NCI-H345 (cell line): ENCODE data around the gene HOXB6.

ENCODE experiments used
- DNase-seq: peaks from one replicate; lab custom pipeline; 2025; lab: John Stamatoyannopoulos, UW

HOXB6 gene

DNA sequence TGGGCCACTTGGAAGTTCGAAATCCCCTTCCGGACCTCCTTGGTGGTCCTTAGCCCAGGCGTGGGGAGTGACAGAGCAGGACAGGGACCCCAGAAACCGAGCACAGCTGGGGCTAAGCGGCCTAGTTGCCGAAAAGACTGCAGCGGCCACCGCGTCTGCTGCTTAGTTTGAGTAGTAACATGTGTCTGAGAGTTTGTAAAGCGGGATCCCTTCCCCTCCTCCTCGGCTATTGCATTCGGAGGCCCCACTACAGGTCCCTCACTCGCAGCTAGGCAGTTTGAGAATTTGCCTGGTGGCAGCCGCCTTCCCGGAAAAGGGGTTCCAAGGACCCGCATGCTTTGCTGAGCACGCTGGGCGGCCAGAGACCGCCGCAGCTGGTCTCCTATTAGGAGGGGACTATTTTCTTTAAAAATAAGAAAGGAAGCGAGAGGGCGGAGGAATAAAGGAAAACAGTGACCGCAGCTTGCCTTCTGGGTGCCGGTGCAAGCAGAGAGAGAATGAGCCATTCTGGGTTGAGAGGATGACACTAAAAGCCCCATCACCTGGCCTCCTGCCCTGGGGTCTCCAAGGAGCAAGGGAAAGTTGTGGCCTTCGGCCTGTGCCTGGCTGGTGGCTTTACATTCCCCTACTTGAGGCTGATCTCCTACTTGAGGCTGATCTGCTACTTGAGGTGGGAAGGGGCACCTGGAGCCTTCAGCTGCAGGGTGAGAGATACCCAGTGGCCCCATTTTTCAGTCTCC is 10.1 kb downstream of the HOXB6 start:
- no peak for DNase-seq

DNA sequence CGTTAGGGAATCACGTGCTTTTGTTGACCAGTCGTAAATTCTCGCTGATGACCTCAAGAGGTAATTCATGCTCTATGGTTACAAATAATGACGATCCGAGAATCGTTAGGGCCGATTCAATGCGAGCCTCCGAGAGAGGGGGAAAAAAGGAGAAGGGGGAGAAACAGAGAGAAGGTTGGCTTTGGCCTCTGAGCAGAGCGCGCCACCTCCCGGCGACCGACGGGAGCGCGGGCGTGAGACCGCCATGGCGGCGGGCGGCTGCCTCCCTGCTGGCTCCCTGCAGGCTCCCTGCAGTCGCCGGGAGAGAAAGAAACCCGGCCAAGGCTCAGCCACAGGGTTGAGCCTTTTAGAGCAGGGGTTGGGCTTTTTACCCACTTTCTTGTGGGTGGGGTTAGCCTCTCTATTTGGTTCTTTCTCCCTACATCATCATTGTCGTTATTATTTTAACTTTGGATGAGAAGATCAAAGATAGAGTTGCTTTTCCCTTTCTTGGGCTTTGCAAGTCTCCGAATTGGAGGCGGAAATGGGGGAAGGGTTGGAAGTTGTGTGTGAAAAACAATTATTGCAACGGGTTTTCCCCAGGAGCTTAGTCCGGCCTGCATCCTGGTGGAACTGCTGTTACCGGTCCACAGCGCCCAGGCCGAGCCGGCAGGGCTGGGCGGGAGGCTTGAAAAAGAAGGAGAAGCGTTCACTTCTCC is 10.8 kb downstream of the HOXB6 start:
- peak; percentile 98 for DNase-seq

DNA sequence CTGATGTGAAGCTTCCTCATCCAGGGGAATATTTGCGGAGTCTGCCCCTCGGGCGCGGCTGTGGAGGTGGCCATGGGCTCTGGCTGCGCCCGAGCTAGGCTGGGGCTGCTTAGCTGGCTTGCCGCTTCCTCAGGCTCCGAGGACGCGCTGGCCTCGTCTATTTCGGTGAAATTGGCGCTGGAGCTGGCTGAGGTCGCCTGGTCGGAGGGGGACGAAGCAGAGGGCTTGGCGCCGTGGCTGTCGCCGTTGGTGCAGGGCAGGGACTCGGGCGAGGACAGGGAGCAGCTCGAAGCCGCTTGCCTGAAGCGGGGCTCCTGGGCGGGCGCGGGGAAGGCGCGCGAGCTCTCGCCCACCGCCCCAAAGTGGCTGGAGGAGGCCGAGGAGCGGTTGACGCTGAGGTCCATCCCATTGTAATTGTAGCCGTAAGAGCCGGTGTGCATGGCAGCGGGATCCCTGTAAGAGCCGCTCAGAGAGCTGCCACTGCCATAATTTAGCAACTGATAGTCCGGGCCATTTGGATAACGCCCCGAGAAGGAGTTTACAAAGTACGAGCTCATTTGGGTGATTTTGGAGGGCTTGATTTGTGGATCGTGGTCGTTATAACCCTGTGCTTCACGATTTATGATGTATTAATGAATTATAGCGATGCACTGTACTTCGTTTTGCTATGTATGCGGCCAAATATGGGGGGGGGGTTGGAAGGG is 11.5 kb downstream of the HOXB6 start, which contains the start of gene HOXB5:
Gene HOXB5 (minus strand): TSS at position 654 of the 704 bp plus-strand sequence. CDS start 97 bp downstream, at position 557.
- DNase-seq: peak; percentile 80

DNA sequence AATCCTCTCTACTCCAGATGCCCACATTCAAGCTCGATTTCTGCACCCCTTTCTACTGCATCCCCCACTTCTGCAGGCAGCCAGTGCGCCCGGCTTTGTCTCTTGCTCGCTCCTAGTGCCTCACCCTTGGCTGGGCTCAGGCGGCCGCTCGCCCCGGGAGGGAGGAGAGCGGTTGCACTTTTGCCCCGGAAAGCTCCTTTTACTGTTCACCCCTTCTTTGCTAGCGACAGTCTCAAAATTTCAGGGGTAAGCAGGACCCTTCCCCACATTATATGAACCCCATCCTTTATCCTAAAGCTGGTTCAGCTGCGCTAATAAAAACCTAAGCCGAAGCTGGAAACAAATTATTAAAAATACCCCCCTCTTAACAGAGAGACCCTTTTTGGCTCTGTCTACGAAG is 12.2 kb downstream of the HOXB6 start:
- DNase-seq: peak; percentile 40

DNA sequence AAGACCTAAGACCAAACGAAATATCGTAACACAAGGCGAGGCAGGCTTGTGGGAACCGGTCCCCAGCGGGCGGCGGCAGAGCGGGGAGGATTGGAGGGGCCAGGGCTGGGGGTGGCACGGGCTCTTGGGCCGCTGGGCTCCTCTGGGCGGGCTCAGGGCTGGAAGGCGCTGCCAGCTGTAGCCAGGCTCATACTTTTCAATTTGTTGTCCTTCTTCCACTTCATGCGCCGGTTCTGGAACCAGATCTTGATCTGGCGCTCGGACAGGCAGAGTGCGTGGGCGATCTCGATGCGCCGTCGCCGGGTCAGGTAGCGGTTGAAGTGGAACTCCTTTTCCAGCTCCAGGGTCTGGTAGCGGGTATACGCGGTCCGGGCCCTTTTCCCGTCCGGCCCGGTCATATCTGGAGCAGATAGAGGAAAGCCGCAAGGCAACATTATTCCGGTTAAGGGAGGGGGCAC is 12.7 kb downstream of the HOXB6 start:
- DNase-seq: peak; percentile 40

DNA sequence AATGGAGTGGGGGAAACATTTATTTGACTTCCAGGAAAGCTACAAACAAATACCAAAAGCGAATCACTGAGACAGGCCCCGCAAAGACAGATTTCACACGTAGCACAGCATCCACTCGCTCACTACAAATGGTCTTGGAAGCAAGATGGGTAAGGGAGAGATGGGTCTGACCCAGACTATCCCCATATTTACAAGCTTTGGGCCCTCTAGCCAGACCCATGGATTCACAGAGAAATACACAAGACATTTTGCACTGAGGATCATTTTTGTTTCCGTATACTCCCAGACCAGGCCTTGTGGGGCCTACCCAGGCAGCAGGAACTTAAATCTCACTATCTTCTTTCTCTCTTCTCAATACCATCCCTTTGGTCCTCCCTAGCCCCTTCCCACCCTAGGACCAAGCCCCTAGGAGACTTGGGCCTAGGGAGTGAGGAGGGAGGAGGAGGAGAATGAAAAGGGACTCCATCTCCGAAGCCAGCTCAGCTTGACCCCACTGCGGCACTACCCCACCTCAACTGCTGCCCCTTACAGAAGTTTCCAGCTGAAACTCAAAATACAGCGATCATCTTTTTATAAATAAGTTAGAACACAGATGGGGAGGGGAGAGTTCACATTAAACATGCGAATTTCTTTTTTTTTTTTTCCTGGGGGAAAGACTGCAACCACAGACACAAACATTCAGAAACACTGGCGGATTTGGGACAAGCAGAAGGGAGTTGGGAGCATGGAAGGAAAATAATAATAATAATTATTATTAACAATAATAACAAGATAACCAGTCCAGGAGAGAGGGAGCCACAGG is 13.3 kb downstream of the HOXB6 start:
- DNase-seq: peak; percentile 37

DNA sequence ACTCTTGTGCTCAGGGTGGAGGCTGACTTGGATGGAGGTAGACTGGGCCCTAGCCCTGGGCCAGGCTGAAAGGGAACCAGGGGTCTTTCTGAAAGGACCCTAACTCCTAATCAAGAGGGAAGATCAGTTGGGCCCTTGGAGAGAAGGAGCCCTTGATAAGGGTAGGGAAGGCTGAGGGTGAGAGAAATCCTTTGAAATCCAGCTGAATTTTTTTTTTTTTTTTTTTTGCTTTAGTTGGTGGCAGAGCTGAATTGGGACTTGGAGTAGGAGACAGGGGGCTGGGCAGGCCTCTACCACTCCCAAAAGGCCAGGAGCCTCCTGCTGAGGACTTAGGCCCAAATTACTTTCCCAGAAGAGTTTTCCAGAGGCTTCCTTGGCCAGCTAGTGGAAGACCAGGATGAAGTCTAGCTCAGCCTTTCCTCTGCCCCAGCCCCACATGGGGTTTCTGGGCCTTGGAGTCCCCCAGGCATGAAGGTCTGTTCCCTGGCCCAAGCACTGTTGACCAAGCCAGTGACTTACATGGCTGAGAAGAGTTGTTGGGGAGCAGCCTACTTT is 14.1 kb downstream of the HOXB6 start:
- DNase-seq: peak; percentile 42

DNA sequence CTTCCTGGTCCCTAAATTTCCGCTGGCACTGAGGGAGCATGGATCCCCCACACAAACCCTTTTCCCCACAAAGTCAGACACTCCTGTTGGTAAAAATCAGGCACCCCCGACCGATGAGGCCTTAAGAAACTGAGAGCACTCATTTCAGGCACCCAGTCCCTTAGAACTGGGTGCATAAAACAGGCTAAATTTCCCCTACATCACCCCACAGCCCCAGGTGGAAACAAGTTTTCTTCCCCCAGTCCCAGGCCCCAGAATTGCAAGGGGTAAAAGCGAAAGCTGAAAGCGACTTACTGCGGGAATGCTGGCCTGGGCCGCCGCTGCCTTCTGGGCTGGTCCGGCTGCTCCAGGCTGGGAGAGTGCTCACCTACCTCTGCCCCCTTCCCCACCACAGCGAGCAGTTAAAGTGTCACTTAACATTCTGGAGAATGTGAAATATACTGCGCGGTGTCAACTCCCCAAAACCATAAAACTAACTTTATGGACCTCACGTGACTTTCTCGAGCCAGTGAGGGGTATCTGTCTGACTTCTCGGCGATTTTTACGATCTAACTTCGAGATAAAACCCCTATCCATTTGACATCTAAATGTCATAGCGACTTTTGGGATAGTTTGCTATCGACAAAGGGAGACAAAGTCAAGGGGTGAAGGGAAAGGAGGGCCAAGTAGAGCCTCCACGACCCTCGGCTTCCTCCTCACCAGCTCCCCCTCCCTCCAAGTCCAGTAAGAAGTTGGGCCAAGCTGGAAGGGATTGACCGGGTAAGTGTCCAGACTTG is 14.8 kb downstream of the HOXB6 start, which contains the start of gene HOXB3:
Gene HOXB3 (minus strand): TSS at position 411 of the 776 bp plus-strand sequence. CDS start 37,767 bp downstream, outside the sequence.
- peak; percentile 60 for DNase-seq

DNA sequence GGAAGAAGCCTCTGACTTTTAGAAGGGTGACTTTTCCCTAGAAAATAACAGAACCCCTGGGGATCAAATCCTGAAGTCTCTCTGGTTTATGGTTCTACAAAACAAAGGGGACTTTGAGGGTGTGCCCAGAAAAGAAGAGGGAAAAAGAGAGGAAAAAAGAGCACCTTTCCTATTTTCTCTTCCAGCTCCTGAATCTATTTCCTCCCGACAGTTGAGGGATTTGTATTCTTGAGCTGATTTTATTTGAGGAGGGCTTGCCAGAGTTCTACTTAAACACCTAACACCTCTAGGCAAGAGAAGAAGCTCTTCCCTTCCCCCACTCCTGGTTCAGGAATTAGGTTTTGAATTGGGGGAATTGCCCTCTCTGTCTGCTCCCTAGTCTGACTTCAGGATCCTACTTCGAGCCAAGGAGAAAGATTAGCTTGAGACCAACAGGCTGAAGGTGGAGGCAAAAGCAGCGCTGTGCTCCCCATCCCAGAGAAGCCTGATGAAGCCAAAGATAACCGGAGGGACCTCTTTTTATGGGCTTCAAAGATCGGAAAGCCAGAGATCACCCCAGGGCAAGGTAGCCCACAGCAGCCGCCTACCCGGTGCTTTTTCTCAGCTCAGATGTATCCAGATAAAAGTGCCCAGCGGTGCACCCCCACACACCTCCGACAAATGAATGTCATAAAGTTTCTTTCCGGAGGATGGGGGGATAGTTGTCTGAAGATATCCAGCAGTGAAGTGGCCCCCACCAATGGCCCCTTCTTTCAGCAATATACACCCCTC is 15.5 kb downstream of the HOXB6 start:
- peak; percentile 53 for DNase-seq

DNA sequence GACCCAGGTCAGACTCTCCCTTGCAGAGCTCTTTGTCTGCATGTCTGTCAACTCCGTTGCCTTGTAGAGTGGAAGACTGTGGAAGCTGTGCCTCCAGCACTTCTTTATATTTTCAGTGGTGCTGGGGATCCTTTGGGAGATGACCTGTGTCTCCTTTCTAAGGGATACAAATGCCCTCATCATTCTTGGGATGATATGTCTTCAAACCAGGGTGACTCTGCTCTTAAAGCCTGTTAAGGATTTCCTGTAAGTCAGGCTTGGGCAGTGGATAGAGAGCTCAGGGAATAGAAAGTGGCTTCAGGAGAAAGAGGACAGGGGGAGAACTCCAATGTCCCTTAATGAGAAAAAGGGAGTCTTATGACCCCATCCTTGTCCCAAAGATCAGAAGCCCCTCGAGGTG is 16.3 kb downstream of the HOXB6 start:
- peak; percentile 53 for DNase-seq

DNA sequence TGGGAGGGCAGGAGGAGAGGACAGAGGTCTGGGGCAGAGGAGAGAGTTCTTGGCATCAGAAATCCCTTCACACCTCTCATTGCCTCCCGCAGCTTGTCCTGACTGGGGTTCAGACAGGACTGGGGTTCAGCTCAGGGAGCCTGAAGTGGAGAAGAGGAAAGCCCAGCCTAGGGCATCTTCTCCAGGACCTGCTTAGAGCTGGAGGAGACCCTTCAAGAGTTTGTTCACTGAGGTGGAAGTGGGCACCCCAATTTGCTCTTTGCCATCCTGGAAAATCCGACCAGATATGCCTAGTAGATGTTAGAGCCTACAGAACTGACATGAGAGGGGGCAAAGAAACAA is 16.7 kb downstream of the HOXB6 start:
- no peak for DNase-seq

DNA sequence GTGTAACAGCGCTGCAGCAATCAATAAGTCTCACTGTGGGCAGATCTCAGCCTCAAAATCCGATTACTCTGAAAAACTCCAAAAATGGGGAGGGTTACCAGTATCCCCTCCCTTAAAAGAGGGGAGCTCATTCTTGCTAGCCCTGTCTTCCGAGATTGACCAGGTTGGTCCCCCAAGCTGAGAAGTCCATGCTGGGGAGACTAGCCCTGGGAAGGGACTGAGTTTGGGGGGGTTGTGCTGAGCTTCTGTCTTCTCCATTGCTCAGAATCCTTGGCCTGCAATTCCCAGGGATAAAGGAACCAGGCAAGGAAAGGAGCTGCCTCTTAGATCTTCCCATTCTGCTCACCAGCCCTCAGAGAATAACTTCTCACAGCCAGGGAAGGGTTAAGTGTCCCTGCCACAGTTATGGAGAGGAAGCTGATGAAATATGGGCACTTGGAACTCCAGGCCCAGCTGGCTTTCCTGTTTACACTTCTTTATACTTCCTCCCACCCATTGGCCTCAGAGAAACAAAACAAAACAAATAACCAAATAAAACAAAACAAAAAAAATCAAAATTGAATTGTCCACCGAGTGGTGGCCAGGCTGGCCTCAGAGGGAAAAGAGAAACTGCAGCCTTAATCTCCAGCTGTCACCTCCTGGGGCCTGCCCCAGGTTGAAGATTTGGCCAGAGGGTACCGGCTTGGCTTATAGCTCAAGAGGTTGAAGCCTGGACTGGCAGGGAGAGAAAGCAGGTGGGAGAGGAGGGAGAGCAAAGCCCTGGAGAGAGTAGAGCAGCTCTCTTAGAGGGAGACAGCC is 17.3 kb downstream of the HOXB6 start:
- DNase-seq: peak; percentile 94

DNA sequence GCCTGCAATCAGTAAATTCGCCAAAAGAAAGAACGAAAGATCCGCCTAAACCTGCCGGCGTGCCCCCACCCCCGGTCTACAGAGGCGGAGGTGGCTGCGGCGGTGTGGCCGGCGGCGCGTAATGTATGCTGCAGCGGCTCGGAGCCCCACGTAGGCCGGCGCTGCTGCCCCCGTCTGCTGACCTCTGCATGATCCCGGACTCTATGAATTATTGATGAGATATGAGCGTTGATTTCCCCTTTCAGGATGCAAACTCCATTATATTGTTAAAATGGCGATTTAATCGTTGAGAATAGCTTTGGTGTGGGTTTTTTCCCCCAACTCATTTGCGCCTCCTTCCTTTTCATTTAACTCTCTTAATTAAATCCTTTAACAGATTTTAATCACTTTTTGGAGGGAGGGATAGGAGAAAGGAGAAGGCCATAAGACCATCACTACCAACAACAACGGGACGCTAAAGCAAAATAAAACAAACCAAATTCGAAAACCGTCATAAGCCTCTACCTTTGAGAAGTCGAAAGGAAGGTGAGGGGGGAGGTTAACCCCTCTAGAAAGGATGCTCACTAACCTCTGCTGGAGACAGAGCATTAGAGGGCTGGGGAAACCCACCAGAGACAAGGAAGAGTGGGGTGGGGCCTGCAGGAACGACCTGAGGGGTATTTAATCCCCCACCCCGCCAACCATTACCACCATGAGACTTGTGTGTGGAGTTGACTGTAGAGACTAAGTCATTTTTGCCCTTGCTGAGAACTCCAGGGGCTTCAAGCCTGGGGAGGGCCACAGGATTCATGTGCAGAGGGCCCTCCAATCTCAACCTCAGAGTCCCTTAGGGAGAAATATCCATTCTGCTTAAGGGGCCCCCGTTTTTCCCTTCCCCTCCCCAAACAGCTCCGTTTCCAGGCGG is 18.2 kb downstream of the HOXB6 start:
- peak; percentile 50 for DNase-seq

DNA sequence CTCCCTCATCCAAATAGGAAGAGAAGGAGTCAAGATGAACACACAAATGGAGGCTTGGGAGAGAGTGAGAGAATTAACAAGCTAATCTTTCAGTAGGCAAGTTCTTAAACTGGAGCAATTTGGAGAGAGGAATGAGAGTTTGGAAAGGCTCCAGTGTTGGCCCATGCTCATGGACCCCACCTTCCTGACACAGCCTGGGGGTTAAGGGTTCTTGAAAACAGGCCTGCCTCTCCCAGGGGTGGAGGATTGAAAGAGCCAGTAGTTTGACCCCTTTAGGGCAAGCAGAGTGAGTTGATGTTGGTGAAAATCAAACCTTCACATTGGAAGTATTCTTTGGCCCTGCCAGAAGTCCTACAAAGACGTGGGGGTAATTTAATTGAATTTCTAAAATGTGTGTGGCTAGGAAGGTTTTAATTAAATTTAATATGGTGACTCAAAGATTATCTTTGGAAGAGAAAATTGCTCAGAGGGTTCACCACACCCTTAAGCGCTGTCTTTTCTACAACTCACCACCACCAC is 20.5 kb downstream of the HOXB6 start:
- DNase-seq: no peak

DNA sequence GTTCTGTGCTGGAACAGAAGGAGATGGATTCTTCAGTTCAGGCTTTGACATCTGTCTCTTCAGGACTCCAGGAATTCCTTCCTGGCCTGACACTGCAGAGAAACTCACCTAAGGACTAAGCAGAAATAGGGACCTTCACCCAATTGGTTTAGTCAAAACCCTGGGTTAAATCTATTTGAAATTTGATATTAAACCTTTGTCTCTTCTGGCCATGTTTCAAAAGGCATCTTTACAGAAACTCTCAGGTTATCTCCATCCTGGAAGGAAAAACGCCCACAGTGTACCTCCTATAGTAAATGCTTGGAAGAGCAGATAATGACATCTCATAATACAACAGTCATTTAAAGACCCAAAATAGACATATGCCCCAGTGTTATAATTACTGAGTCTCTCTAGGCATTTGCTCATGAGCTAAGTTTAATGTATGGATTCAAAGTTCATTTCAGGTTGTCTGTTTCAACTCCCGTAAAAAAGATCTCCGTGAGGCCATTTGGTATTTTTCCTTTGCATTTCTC is 21.0 kb downstream of the HOXB6 start:
- DNase-seq: peak; percentile 28

DNA sequence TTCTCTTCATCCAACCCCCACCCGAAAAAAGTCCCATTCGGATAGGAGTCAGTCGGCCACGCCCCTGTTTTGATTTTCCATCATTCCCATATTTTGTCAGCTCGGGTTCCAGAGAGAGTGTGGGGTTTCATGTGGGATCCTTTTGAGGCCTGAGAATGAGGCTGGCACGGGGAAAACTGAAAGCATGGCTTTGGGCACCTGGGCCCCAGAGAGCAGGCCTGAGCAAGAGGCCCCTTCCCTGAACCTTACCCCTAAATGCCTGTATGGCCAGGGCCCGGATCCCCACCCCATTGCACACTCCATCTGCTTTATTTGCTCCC is 22.1 kb downstream of the HOXB6 start:
- DNase-seq: peak; percentile 21

DNA sequence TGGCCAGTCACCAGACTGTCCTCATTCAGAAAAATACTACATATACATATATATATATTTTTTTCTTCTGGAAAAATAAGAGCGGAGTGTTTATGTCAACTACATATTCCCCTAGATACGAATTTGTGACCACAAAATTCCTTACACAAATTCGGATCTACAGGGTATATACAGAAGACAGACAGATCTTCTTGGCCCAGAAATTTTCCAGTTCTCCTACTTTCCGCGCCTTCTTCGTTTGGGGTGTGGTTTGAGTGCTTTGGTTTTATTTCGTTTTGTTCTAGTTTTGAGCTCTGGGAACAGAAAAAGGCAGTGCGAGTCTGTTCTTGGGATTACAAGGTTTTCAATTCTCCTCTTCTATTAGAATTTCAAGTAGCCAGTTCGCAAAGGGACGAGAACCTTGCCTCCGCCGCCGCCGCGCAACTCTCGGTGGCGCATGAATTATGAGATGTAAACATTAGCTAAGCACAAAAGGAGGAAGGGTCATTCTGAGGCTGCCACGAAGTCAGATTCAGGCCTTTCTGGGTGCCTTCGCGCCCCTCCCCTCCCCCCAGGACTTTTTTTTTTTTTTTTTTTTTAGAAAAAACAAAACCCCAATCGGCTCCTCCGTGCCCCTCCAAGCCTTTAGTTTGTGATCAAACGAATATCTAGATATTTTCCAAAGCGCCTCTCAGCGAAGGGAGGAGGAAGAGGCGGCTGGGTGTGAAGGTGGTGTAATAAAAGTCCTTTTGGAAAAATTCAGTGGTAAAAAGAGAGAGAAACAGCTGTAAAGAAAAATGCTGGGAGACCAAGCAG is 24.8 kb downstream of the HOXB6 start:
- DNase-seq: peak; percentile 6
